HCEC 1CT (cell line): ENCODE data around the gene MAN2C1.
"Not testable (repeated sequence)": the region's sequence is repeated elsewhere in the genome, so short reads cannot be mapped to it uniquely, and the experiment has no call there.

ENCODE experiments used
- DNase-seq: peaks from one replicate; pipeline ENCODE4 v3.0.0-alpha.2; 2017

Gene MAN2C1

GRCh38 chr15:75360856-75361255, 7.6 kb downstream of the MAN2C1 start:
- no peak for DNase-seq

- DNase-seq, result no peak
Observed at GRCh38 chr15:75360391-75360790, 8.0 kb downstream of the MAN2C1 start.

DNA sequence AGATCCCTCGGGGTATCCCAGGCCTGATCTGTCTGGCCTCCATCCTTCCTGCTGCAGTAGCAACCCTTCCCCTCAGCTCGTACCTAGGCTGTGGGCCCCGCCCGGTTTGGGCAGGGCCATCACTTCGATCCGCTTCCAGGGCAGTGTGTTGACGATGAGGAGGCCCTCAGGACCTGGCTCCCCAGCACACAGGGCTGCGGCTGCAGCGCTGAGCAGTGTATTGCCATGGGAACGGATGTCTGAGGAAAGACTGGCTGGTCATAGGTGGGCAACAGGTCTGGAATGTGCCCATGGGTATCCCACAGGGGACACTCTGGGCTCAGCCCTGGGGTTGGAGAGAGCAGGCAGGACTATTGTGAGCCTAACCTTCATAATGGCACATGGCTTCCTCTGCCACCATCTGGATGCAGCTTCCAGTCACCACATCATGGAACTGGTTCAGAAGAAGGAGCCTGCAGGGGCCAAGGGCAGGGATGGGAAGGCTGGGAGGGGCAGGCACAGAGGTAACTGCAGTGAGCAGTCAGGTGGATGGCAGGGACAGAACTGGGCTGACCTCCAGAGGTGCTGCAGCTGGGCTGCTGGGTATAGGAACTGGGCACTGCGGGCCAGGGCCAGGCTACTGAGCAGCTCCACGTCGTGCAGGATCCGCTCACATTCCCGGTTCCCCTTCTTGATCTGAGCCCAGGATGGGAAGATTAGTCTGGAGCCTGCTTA, 8.7 kb downstream of the MAN2C1 start:
- no peak for DNase-seq

- DNase-seq, result no peak
Observed at GRCh38 chr15:75358771-75359536, 9.5 kb downstream of the MAN2C1 start.

GRCh38 chr15:75357976-75358673, 10.3 kb downstream of the MAN2C1 start:
- DNase-seq, result no peak

DNA sequence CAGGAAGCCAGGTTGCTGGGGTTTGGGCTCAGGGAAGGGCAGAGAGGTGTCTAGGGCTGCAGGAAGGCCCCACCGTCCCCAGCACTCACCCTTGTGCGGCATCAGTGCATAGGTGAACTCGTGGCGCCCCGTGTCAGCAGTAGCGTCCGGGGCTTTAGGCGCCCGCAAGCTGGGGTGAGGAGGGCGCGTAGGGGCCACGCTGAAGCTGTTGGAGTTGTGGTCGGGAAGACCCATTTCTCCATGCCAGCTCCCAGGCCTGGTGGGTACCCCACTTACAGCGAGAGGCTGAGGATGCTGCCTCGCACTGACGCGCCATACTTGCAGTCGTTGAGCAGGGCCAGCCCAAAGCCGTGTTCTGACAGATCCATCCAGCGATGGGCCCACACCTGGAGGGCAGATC, 11.9 kb downstream of the MAN2C1 start:
- DNase-seq, result no peak

DNA sequence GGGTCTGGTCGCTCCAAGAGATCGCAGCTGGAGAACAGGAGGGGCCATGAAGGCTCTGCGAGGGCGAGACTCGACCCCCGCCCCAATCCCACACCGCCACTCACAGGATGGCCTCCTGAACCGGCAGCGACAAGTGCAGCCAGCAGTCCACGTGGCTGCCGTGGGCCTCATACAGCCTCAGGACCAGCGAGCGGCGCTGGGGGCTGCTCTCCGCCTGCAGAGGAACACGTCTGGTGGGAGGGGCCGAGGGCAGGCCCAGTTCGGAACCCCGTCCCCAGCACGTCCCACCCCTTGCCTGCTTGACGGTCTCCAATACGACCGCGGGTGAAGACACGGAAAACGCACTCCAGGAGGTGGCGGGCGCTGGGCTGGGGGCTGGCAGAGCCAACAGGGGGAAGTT, 12.4 kb downstream of the MAN2C1 start:
- DNase-seq, result no peak

DNA sequence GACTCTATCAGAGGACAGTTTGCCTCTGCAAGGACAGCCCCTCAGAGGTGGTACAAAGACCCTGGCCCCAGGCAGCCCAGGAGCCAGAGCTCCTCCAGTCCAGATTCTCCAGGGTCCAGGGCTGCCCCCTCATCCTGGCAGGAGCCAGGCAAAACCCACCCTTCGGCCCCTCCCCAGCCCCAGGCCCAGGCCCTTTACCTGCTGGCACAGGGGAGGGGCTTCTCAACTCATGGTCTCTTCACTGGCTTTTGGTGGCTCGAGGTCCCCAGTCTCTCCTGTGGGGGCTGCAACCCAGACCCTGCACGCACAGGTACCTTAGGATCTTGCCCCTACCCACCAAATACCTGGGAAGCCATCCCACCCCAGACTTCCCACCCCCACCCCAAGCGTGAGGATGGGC, 13.0 kb downstream of the MAN2C1 start:
- no peak for DNase-seq

GRCh38 chr15:75354454-75354853, 14.0 kb downstream of the MAN2C1 start:
- no peak for DNase-seq

- no peak for DNase-seq
Observed at GRCh38 chr15:75353604-75354003, 14.8 kb downstream of the MAN2C1 start.

DNA sequence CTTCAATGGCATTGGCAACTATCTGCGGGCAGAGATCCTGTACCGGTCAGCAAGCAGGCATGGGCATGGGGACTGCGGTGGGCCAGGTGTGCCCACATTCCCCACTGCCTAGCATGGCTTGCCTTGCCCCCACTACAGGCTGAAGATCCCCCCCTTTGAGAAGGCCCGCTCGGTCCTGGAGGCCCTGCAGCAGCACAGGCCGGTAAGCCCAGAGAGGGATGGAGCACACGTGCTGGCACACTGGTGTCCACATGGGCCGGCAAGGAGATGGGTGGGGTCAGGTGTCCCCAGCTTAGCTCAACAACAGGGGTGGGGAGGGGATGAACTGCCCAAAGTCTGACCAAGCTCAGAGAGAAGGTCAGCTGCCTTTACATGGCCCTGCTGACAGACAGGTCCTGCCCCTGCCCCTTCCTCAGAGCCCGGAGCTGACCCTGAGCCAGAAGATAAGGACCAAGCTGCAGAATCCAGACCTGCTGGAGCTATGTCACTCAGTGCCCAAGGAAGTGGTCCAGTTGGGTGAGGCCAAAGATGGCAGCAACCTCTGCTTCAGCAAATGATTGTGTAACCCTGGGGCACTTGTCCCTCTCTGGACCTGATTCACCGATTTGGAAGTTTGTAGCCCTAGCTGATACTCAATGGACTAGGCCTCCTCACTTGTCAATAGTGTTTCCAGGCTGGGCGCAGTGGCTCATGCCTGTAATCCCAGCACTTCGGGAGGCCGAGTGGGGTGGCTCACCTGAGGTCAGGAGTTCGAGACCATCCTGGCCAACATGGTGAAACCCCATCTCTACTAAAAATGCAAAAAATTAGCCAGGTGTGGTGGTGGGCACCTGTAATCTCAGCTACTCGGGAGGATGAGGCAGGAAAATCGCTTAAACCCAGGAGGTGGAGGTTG, 16.0 kb downstream of the MAN2C1 start:
- DNase-seq, result no peak

DNA sequence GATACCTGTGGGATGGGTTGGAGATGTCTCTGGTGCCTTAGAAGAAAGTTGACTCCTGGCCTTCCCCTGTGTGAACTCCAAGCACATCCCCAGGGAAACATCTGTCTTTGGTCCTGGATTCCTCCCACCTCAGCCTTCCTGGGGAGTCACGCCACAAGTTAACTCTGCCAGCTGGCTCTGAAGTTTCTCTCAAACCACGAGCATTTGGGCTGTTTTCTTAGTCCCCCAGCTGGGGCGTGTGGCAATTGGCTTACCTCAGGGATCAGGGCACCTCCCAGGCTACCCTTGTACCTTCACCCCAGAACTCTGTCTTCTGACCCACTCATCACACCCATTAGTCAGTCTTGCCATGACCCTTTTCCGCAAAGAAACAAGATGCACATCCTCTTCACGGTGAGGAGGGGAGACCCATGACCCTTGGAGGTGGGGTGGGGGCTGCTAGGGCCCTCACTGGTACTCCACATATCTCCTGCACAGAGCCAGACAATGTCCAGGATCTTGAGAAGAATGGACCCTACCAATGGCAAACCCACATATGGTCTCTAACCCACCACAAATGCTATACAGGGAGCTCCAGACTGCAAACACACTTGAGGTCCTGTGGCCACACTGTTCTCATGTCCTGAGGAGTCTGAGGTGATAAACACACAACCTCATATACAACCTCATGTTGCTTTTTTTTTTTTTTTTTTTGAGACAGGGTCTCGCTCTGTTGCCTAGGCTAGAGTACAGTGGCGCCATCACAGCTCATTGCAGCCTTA, 17.6 kb downstream of the MAN2C1 start:
- no peak for DNase-seq

DNA sequence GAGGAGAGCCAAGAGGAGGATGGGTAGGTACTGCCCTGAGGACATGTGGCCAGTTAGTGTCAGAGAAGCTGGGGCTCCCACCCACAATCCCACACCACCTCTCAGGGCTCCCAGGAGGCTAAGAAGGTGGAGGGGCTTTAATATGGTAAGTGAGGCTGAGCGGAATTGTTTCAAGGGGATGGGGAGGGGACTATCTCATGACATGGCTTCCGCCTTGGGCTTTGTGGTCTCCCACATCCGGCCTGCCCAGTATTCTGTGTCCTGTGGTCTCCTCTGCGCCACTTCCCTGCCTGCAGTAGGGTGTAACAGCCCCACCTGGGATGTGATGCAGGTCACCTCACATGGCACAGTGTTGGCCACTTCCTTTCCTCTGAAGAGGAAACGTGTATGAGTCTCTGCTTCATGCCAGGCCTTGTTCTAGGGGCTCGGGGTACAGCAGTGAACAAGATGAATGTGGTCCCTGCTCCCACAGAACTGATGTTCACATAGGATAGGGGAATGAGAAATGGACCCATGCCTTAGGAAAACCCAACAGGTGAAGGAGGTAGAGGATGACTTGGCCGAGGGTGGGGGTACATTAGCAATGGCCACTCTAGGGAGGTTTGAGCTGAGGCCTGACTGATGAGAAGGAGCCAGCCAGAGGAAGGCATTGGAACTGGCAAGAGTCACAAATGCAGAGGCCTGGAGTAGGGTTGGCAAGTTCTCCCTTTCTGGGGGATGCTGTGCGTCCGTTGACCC, 18.4 kb downstream of the MAN2C1 start:
- DNase-seq, result no peak

DNA sequence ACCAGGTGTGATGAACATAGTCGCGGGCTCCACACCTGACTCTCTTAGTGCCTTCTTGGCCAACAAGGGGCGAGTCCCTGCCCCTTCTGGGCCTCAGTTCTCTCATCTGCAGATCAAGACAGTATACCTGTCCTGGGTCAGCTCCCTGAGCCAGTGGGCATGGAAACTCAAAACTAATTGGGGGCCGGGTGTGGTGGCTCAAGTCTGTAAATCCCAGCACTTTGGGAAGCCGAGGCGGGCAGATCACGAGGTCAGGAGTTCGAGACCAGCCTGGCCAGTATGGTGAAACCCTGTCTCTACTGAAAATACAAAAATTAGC, 19.1 kb downstream of the MAN2C1 start:
- DNase-seq, result not testable (repeated sequence)

GRCh38 chr15:75348562-75349350, 19.7 kb downstream of the MAN2C1 start:
- DNase-seq, result no peak

- no peak for DNase-seq
Observed at GRCh38 chr15:75348034-75348561, 20.3 kb downstream of the MAN2C1 start.

DNA sequence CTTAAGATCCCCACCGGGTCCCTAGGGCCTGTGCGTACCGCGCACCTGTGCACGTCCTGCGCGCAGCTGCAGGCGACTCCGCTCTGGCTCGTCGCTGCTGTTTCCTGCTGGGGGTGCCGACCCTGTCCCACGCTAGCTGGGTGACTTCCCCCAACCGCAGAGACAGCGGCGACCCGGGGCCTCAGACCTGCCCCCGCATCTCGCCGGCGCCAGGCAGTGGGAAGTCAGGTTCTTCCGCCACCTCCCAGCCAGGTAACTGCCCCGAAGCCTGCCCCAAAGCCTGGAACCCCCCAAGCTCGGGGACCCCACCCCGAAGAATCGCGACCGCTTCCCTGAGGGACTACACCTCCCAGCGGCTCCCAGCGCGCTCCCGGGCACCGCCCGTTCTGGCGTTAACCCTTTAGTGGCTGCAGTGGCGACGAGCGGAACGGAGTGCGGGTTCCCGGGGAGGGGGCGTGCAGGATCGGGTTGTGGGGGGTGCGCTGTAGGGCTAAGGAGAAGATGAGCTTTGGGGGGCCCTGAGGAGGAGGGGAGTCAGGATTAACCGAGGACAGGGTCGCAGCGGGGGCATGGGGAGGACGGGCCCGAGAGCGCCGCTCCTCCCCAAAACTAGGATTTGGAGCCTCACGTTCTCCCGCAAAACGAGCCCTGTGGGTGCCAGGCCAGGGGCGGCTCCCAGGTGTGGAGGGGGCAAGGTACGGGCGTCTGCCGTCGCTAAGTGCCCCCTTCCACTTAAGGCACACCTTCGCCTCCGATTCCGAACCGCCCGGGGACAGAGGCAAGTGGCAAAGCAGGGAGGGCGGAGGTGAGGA, 21.0 kb downstream of the MAN2C1 start:
- no peak for DNase-seq

DNA sequence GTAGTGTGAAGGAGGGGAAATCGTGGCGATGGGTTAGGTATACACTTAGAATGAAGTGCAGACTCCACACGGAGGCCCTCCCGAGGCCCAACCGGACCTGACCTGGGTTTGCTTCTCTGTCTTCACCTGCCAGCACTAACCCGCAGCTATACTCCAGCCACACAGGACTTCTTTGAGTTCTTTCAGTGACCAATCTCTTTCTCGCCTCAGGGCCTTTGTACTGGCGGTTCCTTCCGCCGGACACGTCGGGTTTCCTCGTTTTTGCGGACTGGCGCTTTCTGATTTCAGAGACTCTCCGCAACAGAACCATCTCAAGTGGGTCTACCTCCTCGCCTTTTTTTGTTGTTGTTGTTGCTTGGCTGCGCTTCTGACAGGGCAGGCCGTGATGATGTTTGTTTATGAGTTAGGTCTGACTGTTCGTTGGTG, 21.6 kb downstream of the MAN2C1 start, which contains the start of gene NEIL1:
Gene NEIL1 (plus strand): TSS at position 244 of the 426 bp plus-strand sequence. CDS start 1,867 bp downstream, outside the sequence.
- DNase-seq, result no peak

GRCh38 chr15:75343953-75344352, 24.5 kb downstream of the MAN2C1 start:
- DNase-seq, result not testable (repeated sequence)
